H1 (cell line): ENCODE measurements around the gene PDGFD. TPM values are rescaled to one million over a fixed set of nuclear protein-coding genes. Genes with fewer than 3 reads are reported as not detected.

Experiments
- CTCF ChIA-PET: fragments of 300-600 bp; sonication (Branson Sonifier 250); formaldehyde crosslinking; loops from one replicate; lab custom pipeline; 2021; ENCODE audit not compliant: partially characterized antibody; lab: Charles Lee
- POLR2A ChIA-PET: fragments of 300-600 bp; sonication (Branson Sonifier 250); formaldehyde crosslinking; loops from one replicate; lab custom pipeline; 2021; ENCODE audit warnings: inconsistent platforms; ENCODE audit not compliant: partially characterized antibody; lab: Charles Lee
- DNase-seq, 2 experiments: peaks; one replicate each; pipeline versions ENCODE4 v3.0.0 to v3.0.0-alpha.2; 2010 to 2022; ENCODE audit warnings: low spot score in 2 of 2, low read depth in 1 of 2, mixed read lengths in 1 of 2
- FAIRE-seq: peaks from 2 replicates; lab custom pipeline; 2011; peaks lifted over from hg19 to GRCh38; lab: Jason Lieb, UNC
- H2AFZ ChIP-seq: 2 replicates; pipeline ENCODE4 v1.8.1; 2012; ENCODE audit warnings: low read length, inconsistent platforms
- H2AK5ac ChIP-seq: 2 replicates; pipeline ENCODE4 v1.6.1; 2013; ENCODE audit warnings: low read depth, low read length
- H2BK120ac ChIP-seq: replicated peaks from 2 replicates; pipeline ENCODE3; 2013; ENCODE audit warnings: low read depth, low read length, inconsistent platforms
- H2BK12ac ChIP-seq: 2 replicates; pipeline ENCODE4 v1.6.1; 2013; ENCODE audit warnings: low read depth, low read length
- H2BK15ac ChIP-seq: 2 replicates; pipeline ENCODE4 v1.6.1; 2013; ENCODE audit warnings: low read length
- H2BK20ac ChIP-seq: 2 replicates; pipeline ENCODE4 v1.6.1; 2013; ENCODE audit warnings: low read length
- H2BK5ac ChIP-seq: 2 replicates; pipeline ENCODE4 v1.6.1; 2013; ENCODE audit warnings: low read depth, low read length
- H3K14ac ChIP-seq: 2 replicates; pipeline ENCODE4 v1.6.1; 2013; ENCODE audit warnings: inconsistent platforms; ENCODE audit not compliant: insufficient read length
- H3K18ac ChIP-seq: 2 replicates; pipeline ENCODE4 v1.6.1; 2013; ENCODE audit warnings: low read length; ENCODE audit errors: extremely low read depth
- H3K23ac ChIP-seq: 2 replicates; pipeline ENCODE4 v1.6.1; 2013; ENCODE audit warnings: inconsistent platforms; ENCODE audit not compliant: insufficient read length
- H3K23me2 ChIP-seq: 2 replicates; pipeline ENCODE4 v1.6.1; 2013; ENCODE audit warnings: low read depth, low read length
- H3K27ac ChIP-seq: 2 replicates; pipeline ENCODE4 v1.6.1; 2011; ENCODE audit warnings: low read depth, low read length, inconsistent platforms
- H3K27me3 ChIP-seq, 4 experiments: replicated peaks in 1 of 4; 1 replicate in 1 of 4; 2 replicates in 3 of 4; pipeline versions ENCODE4 v1.6.1 to v1.8.1; 2011 to 2013; ENCODE audit warnings: low read length in 3 of 4, mild to moderate bottlenecking in 3 of 4, inconsistent platforms in 2 of 4, mixed read lengths in 2 of 4, moderate library complexity in 1 of 4; ENCODE audit not compliant: control insufficient read depth in 3 of 4, insufficient read depth in 3 of 4; ENCODE audit errors: extremely low read depth in 1 of 4
- H3K36me3 ChIP-seq, 4 experiments: 2 replicates each; pipeline versions ENCODE4 v1.6.1 to v1.8.1; 2011 to 2013; ENCODE audit warnings: mild to moderate bottlenecking in 4 of 4, low read length in 3 of 4, moderate library complexity in 2 of 4, control low read depth in 1 of 4, inconsistent platforms in 1 of 4; ENCODE audit not compliant: insufficient read depth in 4 of 4, control insufficient read depth in 2 of 4
- H3K4ac ChIP-seq: replicated peaks from 2 replicates; pipeline ENCODE3; 2013; ENCODE audit warnings: low read length, low read depth, mixed read lengths, inconsistent platforms; ENCODE audit not compliant: insufficient read length
- H3K4me1 ChIP-seq, 4 experiments: replicated peaks in 1 of 4; 1 replicate in 1 of 4; 2 replicates in 3 of 4; pipeline versions ENCODE4 v1.6.1 to v1.8.1; 2011 to 2013; ENCODE audit warnings: low read length in 3 of 4, inconsistent platforms in 2 of 4, mixed read lengths in 1 of 4; ENCODE audit not compliant: insufficient read depth in 4 of 4, control insufficient read depth in 3 of 4
- H3K4me2 ChIP-seq, 2 experiments: 2 replicates each; pipeline versions ENCODE4 v1.6.1 to v1.8.1; 2011 to 2013; ENCODE audit warnings: low read depth in 2 of 2, low read length in 2 of 2, control low read depth in 1 of 2, inconsistent platforms in 1 of 2, mild to moderate bottlenecking in 1 of 2; ENCODE audit not compliant: insufficient read depth in 1 of 2
- H3K4me3 ChIP-seq, 4 experiments: fragments of 200-600, 300-600 bp in 1 of 4; sonication (generic), shearing (Covaris generic), sonication (Bioruptor Twin) in 1 of 4; 2 replicates each; pipeline versions ENCODE4 v1.5.1 to v1.8.1; 2011 to 2016; ENCODE audit warnings: low read length in 4 of 4, low read depth in 3 of 4, control low read depth in 2 of 4, inconsistent platforms in 2 of 4, mild to moderate bottlenecking in 2 of 4, mixed read lengths in 1 of 4, moderate library complexity in 1 of 4; ENCODE audit not compliant: insufficient read depth in 2 of 4; ENCODE audit errors: extremely low read depth in 1 of 4
- H3K56ac ChIP-seq: replicated peaks from 2 replicates; pipeline ENCODE3; 2013; ENCODE audit warnings: low read depth, mild to moderate bottlenecking, mixed read lengths, low read length, inconsistent platforms; ENCODE audit not compliant: insufficient read length
- H3K79me1 ChIP-seq: 2 replicates; pipeline ENCODE4 v1.6.1; 2013; ENCODE audit warnings: low read depth, low read length, control low read depth
- H3K79me2 ChIP-seq, 2 experiments: 2 replicates each; pipeline versions ENCODE4 v1.6.1 to v1.8.1; 2012 to 2013; ENCODE audit warnings: low read length in 2 of 2, mild to moderate bottlenecking in 2 of 2, inconsistent platforms in 1 of 2; ENCODE audit not compliant: insufficient read depth in 2 of 2, control insufficient read depth in 1 of 2
- H3K9ac ChIP-seq, 4 experiments: replicated peaks in 1 of 4; 1 replicate in 1 of 4; 2 replicates in 3 of 4; pipeline versions ENCODE4 v1.6.1 to v1.8.1; 2011 to 2013; ENCODE audit warnings: low read depth in 3 of 4, low read length in 3 of 4, control low read depth in 2 of 4, mild to moderate bottlenecking in 2 of 4, moderate library complexity in 2 of 4, inconsistent platforms in 1 of 4; ENCODE audit errors: extremely low read depth in 1 of 4
- H3K9me3 ChIP-seq, 2 experiments: 2 replicates each; pipeline versions ENCODE4 v1.6.1 to v1.8.1; 2012 to 2013; ENCODE audit warnings: mild to moderate bottlenecking in 2 of 2, moderate library complexity in 2 of 2, control low read depth in 1 of 2, inconsistent platforms in 1 of 2, low read depth in 1 of 2, low read length in 1 of 2, mixed read lengths in 1 of 2; ENCODE audit not compliant: insufficient read depth in 2 of 2
- H4K20me1 ChIP-seq, 2 experiments: replicated peaks in 1 of 2; 2 replicates each; pipeline versions ENCODE3 to v1.8.1; 2011 to 2013; ENCODE audit warnings: inconsistent platforms in 2 of 2, low read length in 2 of 2, mild to moderate bottlenecking in 1 of 2; ENCODE audit not compliant: insufficient read depth in 2 of 2, control insufficient read depth in 1 of 2
- H4K5ac ChIP-seq: 2 replicates; pipeline ENCODE4 v1.6.1; 2013; ENCODE audit warnings: low read length, low read depth, mixed read lengths, inconsistent platforms; ENCODE audit not compliant: insufficient read length
- H4K8ac ChIP-seq: 2 replicates; pipeline ENCODE4 v1.8.0; 2013; ENCODE audit warnings: mild to moderate bottlenecking, moderate library complexity, low read length, inconsistent platforms; ENCODE audit not compliant: insufficient read depth; ENCODE audit errors: extremely low read depth
- H4K91ac ChIP-seq: replicated peaks from 2 replicates; pipeline ENCODE3; 2013; ENCODE audit warnings: low read length, mixed read lengths, inconsistent platforms; ENCODE audit not compliant: insufficient read length
- ASH2L ChIP-seq: fragments of 200-600, 300-600 bp; sonication (generic); IDR thresholded peaks from one replicate; pipeline ENCODE4 v1.7.1; 2017; ENCODE audit warnings: low read length
- BCL11A ChIP-seq, 2 experiments: IDR thresholded peaks; one replicate each; pipeline ENCODE4 v1.6.1; 2011; ENCODE audit warnings: low read depth in 2 of 2, low read length in 2 of 2, mild to moderate bottlenecking in 2 of 2
- CBX5 ChIP-seq: fragments of 300-800, 300-1000 bp; sonication (generic); IDR thresholded peaks from 2 replicates; pipeline ENCODE4 v1.7.1; 2016; ENCODE audit warnings: antibody characterized with exemption, low read length, low read depth
- CEBPB ChIP-seq: IDR thresholded peaks from 2 replicates; pipeline ENCODE4 v1.6.1; 2012; ENCODE audit warnings: low read depth, low read length
- CREB1 ChIP-seq: IDR thresholded peaks from 2 replicates; pipeline ENCODE4 v1.6.1; 2012; ENCODE audit warnings: inconsistent platforms
- JUN ChIP-seq: IDR thresholded peaks from 2 replicates; pipeline ENCODE4 v1.6.1; 2011; ENCODE audit warnings: low read depth, mild to moderate bottlenecking, improper control_type of control experiment, low read length
- KDM4A ChIP-seq: IDR thresholded peaks from one replicate; pipeline ENCODE4 v1.7.1; 2012; ENCODE audit warnings: low read depth, mild to moderate bottlenecking, moderate library complexity, low read length, inconsistent platforms; ENCODE audit not compliant: severe bottlenecking
- RXRA ChIP-seq: IDR thresholded peaks from 2 replicates; pipeline ENCODE4 v1.6.1; 2011; ENCODE audit warnings: low read depth, mild to moderate bottlenecking, low read length, moderate library complexity; ENCODE audit not compliant: insufficient read depth
- SIN3A ChIP-seq, 2 experiments: IDR thresholded peaks in 1 of 2; conservative IDR thresholded peaks in 1 of 2; 2 replicates each; pipeline ENCODE4 v1.6.1; 2011 to 2012; ENCODE audit warnings: low read length in 2 of 2, improper control_type of control experiment in 1 of 2, low read depth in 1 of 2, mild to moderate bottlenecking in 1 of 2
- TAF7 ChIP-seq: optimal IDR thresholded peaks from 2 replicates; pipeline ENCODE3; 2011; ENCODE audit warnings: low read depth, mild to moderate bottlenecking, inconsistent platforms, low read length, moderate library complexity, borderline replicate concordance
- TCF12 ChIP-seq: IDR thresholded peaks from 2 replicates; pipeline ENCODE4 v1.6.1; 2011; ENCODE audit warnings: low read depth, mild to moderate bottlenecking, low read length
- WGBS, 2 experiments: shearing (Covaris generic) in 1 of 2; methylation state at CpG; one replicate each; pipeline versions ENCODE4 v1.1.6 to v1.1.7; 2013 to 2015; ENCODE audit warnings: low lambda C conversion rate in 2 of 2, mixed read lengths in 2 of 2, inconsistent platforms in 1 of 2, low coverage in 1 of 2, missing lambda C conversion rate in 1 of 2; ENCODE audit not compliant: insufficient replicate concordance in 2 of 2, insufficient coverage in 1 of 2, insufficient read length in 1 of 2; ENCODE audit errors: extremely low coverage in 1 of 2, missing lambda C conversion rate in 1 of 2; 5-methylcytosine and 5-hydroxymethylcytosine counted together
- polyA plus RNA-seq, 7 experiments: library from polyadenylated mRNA; depleted of rRNA in 3 of 7; stranded (reverse) in 5 of 7; unstranded in 2 of 7; fragments of >200 nt in 5 of 7; fragments of 200-250 nt in 2 of 7; gene quantifications; 1 replicate in 5 of 7; 2 replicates in 1 of 7; 4 replicates in 1 of 7; pipeline versions ENCODE4 v1.2.1 to v1.2.3, GENCODE V29; 2011 to 2013; ENCODE audit warnings: missing spikeins in 2 of 7, mixed read lengths in 2 of 7
- total RNA-seq: library from RNA; stranded (reverse); fragmentation: NEBNext Ultra II Directional; extraction: Animal tissue kit (Norgen Biotek cat#: 25700); gene quantifications from 2 replicates; pipeline ENCODE4 v1.2.1, GENCODE V29; 2021
- TF ChIP-seq, protein P1 (sequence below): IDR thresholded peaks from 2 replicates; pipeline ENCODE4 v1.6.1; 2012; ENCODE audit warnings: low read length, inconsistent platforms

PDGFD gene
- total and polyA plus RNA-seq, 2 of the 8 experiments (the other 6 are each of a cell fraction or from before 2014, with no cell fraction given), result 1.1 to 3.9 TPM

DNA sequence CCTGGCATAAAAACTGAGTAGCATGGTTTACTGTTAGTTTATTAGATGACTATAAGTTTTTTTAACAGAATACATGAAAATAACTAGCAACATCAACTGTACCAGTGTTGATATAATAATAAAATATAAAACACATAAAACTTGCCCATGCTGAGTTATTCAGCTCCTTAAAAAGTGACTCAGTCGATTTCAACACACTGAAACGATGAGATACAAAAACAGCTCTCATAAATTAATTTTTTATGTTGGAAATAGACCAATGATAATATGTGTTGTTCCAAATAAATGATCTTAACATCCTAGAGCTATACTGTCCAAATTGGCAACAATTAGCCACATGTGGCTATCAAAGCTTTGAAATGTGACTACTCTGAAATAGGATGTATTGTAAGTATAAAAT is 15.9 kb downstream of the PDGFD start:
- Histone ChIP-seq H2AFZ (no peak overlapping the region), H4K91ac (no peak overlapping the region), H3K9me3 (peaks cover 4% of the 10 kb centered on the region in 2 experiments; a peak in 1 of 4 replicates), H3K27me3 (no peaks in the 10 kb centered on the region), H3K4me3 (no peak overlapping the region), H2BK120ac (no peak overlapping the region), H3K18ac (no peak overlapping the region), H3K4ac (no peak overlapping the region), H3K4me1 (no peaks in the 10 kb centered on the region), H4K5ac (no peak overlapping the region), H4K20me1 (no peaks in the 10 kb centered on the region), H3K4me2 (no peak overlapping the region), H4K8ac (no peak overlapping the region), H2AK5ac (no peak overlapping the region), H2BK20ac (no peak overlapping the region), H3K23me2 (no peaks in the 10 kb centered on the region), H3K36me3 (no peaks in the 10 kb centered on the region), H3K56ac (no peak overlapping the region), H2BK15ac (no peak overlapping the region), H2BK5ac (no peak overlapping the region), H3K79me2 (no peaks in the 10 kb centered on the region), H3K79me1 (no peaks in the 10 kb centered on the region), H2BK12ac (no peak overlapping the region), H3K23ac (no peak overlapping the region), H3K9ac (no peak overlapping the region), H3K27ac (no peak overlapping the region), H3K14ac (no peak overlapping the region)
- POLR2A ChIA-PET, result no interaction called here
- DNase-seq (no peak), FAIRE-seq (no peak)
- CTCF ChIA-PET, result interaction anchor here (1.7 kb wide), 2 partner anchors 11 to 16 kb away, joined by 5 to 9 read pairs; partner anchors contain the start of gene PDGFD
- 94% methylated on average over 2 of the region's 2 CpGs; no CpG with 5 or more reads in 1 of the 2 experiments for WGBS, 2 experiments
- TF ChIP-seq TAF7, result no peak
- TF ChIP-seq RXRA, result no peak
- no peak for TF ChIP-seq CBX5
- TF ChIP-seq, protein P1, sequence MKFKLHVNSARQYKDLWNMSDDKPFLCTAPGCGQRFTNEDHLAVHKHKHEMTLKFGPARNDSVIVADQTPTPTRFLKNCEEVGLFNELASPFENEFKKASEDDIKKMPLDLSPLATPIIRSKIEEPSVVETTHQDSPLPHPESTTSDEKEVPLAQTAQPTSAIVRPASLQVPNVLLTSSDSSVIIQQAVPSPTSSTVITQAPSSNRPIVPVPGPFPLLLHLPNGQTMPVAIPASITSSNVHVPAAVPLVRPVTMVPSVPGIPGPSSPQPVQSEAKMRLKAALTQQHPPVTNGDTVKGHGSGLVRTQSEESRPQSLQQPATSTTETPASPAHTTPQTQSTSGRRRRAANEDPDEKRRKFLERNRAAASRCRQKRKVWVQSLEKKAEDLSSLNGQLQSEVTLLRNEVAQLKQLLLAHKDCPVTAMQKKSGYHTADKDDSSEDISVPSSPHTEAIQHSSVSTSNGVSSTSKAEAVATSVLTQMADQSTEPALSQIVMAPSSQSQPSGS, result no peak
- no peak for TF ChIP-seq CEBPB
- no peak for TF ChIP-seq TCF12
- TF ChIP-seq BCL11A (IDR thresholded peaks at IDR 0.05; ENCODE audit: low read depth in 2 of 2, low read length in 2 of 2), result no peak
- no peak for TF ChIP-seq CREB1
- no peak for TF ChIP-seq JUN
- TF ChIP-seq ASH2L, result no peak
- TF ChIP-seq KDM4A, result no peak
- TF ChIP-seq SIN3A (conservative IDR thresholded peaks at IDR 0.05 in 1 of 2, IDR thresholded peaks at IDR 0.05 in 1 of 2; ENCODE audit: low read depth in 1 of 2, low read length in 2 of 2), result no peak
